Astrocyte of the spinal cord (primary cell): ENCODE results near the gene SHC1.

ENCODE experiments used
- DNase-seq: peaks from one replicate; pipeline ENCODE4 v3.0.0; 2011; ENCODE audit warnings: low read depth, low spot score
- H3K4me3 ChIP-seq: 2 replicates; pipeline ENCODE4 v1.5.1; 2011; ENCODE audit warnings: low read depth, mild to moderate bottlenecking, low read length, moderate library complexity
- in situ Hi-C: cut with HindIII; loops from 2 replicates; pipeline ENCODE4 v1.10.0; 2017; ENCODE audit warnings: low sequenced_read_pairs
- TF ChIP-seq, protein P1 (sequence below): IDR thresholded peaks from 2 replicates; pipeline ENCODE4 v1.5.1; 2012; ENCODE audit warnings: low read depth, mild to moderate bottlenecking, low read length, inconsistent platforms

SHC1 gene

GRCh38 chr1:154940651-154941194 is 29.8 kb downstream of the SHC1 start:
- TF ChIP-seq, protein P1, sequence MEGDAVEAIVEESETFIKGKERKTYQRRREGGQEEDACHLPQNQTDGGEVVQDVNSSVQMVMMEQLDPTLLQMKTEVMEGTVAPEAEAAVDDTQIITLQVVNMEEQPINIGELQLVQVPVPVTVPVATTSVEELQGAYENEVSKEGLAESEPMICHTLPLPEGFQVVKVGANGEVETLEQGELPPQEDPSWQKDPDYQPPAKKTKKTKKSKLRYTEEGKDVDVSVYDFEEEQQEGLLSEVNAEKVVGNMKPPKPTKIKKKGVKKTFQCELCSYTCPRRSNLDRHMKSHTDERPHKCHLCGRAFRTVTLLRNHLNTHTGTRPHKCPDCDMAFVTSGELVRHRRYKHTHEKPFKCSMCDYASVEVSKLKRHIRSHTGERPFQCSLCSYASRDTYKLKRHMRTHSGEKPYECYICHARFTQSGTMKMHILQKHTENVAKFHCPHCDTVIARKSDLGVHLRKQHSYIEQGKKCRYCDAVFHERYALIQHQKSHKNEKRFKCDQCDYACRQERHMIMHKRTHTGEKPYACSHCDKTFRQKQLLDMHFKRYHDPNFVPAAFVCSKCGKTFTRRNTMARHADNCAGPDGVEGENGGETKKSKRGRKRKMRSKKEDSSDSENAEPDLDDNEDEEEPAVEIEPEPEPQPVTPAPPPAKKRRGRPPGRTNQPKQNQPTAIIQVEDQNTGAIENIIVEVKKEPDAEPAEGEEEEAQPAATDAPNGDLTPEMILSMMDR, result no peak
- no peak overlapping the region for H3K4me3 ChIP-seq
- in situ Hi-C loops, result no loop called here
- no peak for DNase-seq

DNA sequence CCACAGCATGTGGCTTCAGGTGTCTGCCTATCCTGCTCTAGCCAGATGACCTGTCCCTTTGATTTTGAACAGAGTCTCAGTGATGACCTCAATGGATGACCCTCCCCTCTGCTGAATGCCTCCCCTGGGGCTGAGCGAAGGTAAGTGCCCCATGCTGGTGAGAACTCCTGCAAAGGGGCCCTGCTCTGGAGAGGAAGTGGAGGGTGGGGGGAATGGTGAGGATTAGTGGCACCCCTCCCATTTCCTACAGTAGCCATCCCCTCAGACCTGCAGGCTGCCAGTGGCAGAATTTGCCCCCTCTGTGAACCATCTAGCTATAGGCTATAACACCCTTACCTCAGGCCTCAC is 30.4 kb downstream of the SHC1 start:
- in situ Hi-C loops, result no loop called here
- no peak overlapping the region for H3K4me3 ChIP-seq
- TF ChIP-seq, protein P1, result no peak
- no peak for DNase-seq

DNA sequence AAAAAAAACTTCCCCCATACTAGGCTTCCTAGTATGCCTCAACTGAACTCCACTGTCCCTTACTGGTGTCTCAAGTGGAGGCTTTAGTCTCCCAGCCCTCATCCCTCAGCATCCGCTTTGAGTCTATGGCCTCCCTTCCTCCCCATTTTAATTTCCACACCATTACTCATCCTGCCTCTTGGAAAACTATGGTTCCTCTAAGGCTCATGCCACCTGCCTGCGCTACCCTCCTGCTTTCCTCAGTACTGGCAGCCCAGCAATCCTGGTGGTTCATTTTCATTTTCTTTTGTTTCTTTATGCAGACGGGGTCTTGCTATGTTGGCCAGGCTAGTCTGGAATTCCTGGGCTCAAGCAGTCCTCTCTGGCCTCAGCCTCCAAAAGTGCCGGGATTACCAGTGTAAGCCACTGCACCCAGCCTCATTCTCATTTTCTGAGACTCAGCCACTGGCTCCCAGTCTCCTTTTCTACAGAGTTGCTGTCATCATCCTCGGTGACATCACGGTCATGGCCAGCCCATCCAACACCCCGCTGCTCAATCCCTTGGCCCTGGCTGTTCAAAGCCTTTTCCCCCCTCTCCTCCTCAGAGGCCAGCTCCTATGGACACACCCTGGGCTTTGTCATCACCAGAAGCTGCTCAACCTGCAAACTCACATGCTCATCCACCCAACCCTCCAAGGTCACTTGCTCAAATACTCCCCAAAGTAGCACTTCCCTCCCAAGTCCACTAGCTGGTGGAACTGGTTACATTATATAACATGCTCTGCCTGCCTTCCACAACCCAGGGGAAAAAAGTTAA is 31.7 kb downstream of the SHC1 start:
- TF ChIP-seq, protein P1, result no peak
- no peak overlapping the region for H3K4me3 ChIP-seq
- in situ Hi-C loops, result no loop called here
- DNase-seq, result no peak

DNA sequence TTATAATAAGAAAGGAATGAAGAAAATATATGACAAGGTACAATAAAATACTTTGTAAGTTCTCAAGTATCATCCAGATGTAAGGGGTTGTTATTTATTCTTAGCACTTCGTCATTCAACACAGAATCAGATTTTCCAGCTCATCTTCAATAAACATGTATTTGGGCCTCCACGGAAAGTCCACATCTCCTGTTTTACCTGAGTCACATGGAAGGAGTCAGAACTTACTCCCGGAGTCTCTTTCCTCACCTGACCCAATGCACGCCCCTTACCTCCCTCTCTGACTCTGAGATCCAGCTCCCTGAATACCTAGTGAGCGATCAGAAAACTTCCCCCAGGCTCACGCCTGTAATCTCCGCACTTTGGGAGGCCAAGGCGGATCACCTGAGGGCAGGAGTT is 32.6 kb downstream of the SHC1 start:
- in situ Hi-C loops, result no loop called here

DNA sequence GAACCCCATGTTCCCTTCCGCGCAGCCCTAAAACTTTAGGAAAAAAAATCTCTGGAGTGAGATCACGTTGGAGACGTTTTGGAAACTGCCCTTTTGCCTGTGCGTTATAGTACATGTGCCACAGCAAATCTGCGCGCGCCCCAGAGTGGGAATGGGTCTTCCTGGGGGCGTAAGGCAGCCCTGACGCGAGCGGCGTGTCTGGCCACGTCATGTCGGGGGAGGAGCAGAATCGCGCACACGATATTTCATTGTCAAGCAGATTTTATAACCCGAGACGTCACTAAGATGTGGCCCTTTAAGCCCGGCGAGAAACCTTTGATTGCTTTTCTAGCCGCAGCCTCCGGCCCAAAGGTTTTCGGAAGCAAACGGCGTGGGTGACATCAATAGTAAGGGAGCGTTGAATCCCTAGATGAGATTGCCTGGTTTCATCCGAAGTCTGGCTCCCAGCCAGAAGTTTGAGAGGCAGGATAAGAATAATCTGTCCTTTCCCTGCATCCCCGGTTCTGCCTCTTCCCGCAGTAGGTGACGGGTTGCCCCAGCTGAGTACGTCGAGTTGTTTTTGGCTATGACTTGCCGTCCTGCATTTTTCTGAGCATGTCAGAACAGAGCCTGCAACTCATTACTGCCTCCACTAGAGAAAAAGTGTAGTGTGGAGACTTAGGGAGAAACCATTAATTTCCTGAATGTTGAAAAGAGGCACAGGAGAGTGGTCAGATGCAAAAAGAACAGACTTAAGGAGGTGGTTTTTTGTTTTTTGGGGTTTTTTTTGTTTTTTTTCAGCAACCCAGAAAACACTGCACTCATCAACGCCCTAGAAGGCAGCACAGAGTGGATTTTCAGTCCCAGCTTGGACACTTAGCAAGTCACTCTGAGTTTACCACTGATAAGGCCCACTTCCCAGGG is 33.2 kb downstream of the SHC1 start:
- peak overlapping the region; percentile 65 for H3K4me3 ChIP-seq
- in situ Hi-C loops, result no loop called here
- DNase-seq, result peak; percentile 97
- TF ChIP-seq, protein P1, result peak; percentile 7

More for the DNA sequence above, 32.6 kb downstream of the SHC1 start:
- H3K4me3 ChIP-seq, result peak overlapping the region; percentile 65
- TF ChIP-seq, protein P1, result no peak
- no peak for DNase-seq

- TF ChIP-seq, protein P1, result peak; percentile 27
- peak within 1 kb of the TSS; percentile 65 for H3K4me3 ChIP-seq
- peak; percentile 98 for DNase-seq
- in situ Hi-C loops, result no loop called here
Observed at GRCh38 chr1:154936555-154937084, 33.9 kb downstream of the SHC1 start, which contains the start of gene PMVK. PMVK (minus strand) TSS chr1:154936719; CDS start chr1:154936685, 34 bp downstream.
